ENCODE data around the gene RHOF.

- no peak for TF ChIP-seq POLR2A (IDR thresholded peaks at IDR 0.05)
- TF ChIP-seq CTCF (IDR thresholded peaks at IDR 0.05): no peak
- no peak for TF ChIP-seq POLR2AphosphoS5 (IDR thresholded peaks at IDR 0.05)
These were observed 5.2 kb downstream of the RHOF start for GRCh38 chr12:121788176-121788818.

Data from breast epithelium (tissue), 3 donors.